SU-DHL-6 (cell line): ENCODE data around the gene CGAS.

ENCODE experiments used
- CTCF ChIP-seq: fragments of 200-600 bp; sonication (generic); IDR thresholded peaks from one replicate; pipeline ENCODE4 v1.5.1; 2017; ENCODE audit warnings: antibody characterized with exemption, mild to moderate bottlenecking, low read length, moderate library complexity; ENCODE audit not compliant: insufficient read depth, poor library complexity, severe bottlenecking
- EZH2phosphoT487 ChIP-seq: fragments of 200-600 bp; sonication (generic), shearing (Covaris generic); conservative IDR thresholded peaks from 2 replicates; pipeline ENCODE4 v1.6.1; 2018; ENCODE audit warnings: mild to moderate bottlenecking, antibody characterized with exemption, low read length, moderate library complexity, mixed read lengths

- TF ChIP-seq CTCF (no peak), EZH2phosphoT487 (no peak)
These were observed 30.6 kb downstream of the CGAS start for GRCh38 chr6:73421534-73421933.
